AG04449 (cell line): Measurements from ENCODE around the gene PLET1.

Experiments used
- CTCF ChIA-PET: fragments of 350-600 bp; formaldehyde crosslinking; extraction: SDS; loops from one replicate; lab custom pipeline; 2021; ENCODE audit warnings: antibody characterized with exemption; lab: Yijun Ruan, JAX
- POLR2A ChIA-PET: fragments of 400-600, 350-600 bp; formaldehyde crosslinking; extraction: SDS; loops from one replicate; lab custom pipeline; 2020; ENCODE audit warnings: antibody characterized with exemption, inconsistent platforms; lab: Yijun Ruan, JAX
- DNase-seq: peaks from one replicate; pipeline ENCODE4 v3.0.0-alpha.2; 2010; ENCODE audit warnings: low read depth, low spot score
- H3K4me3 ChIP-seq: 2 replicates; pipeline ENCODE4 v1.5.1; 2011; ENCODE audit warnings: low read depth, mild to moderate bottlenecking, control low read depth, low read length
- TF ChIP-seq, protein P1 (sequence below): IDR thresholded peaks from one replicate; pipeline ENCODE4 v1.5.1; 2011; ENCODE audit warnings: mild to moderate bottlenecking, moderate library complexity, low read length, control low read depth, inconsistent platforms; ENCODE audit not compliant: insufficient read depth; ENCODE audit errors: missing control alignments

PLET1 gene

DNA sequence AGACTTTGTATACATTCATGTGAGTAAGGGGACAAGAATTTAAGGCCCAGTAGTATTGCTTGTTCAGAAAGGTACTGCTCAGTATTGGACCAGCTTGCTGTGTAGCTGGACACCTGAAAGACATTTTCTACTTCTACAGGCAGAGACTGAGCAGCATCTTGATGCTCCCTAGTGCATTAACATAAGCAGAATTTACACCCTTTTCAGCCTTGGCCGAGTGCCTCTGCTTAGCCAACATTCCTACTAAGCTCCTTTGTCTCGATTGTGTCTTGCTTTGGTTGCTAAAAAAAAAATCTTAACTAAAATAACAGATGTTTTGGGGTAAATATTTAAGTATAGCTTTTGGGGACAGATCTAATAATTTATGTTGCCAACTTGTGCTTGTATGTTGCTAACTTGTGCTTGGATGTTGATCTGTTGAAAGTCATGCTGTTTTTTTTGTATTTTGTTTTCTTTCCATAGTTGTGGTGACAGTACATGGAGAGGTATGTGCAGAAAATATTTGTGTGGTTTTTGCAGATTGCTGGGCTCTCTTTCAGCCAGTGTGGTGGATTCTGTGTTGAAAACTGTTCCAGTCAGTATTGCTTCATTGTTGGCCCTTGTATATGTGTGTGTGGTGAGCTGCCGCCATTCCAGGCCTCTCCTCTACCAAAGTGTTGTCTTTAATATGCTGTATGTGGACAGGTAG lies 30.8 kb downstream of the PLET1 start:
- POLR2A ChIA-PET, result interaction anchor here (2.0 kb wide), 1 partner anchor 11 kb away, joined by 9 read pairs; no protein-coding TSS in a partner anchor
- CTCF ChIA-PET, result interaction anchor here (2.5 to 22.7 kb wide), 2 partner anchors 10 to 50 kb away, joined by 10 to 970 read pairs; no protein-coding TSS in a partner anchor
- H3K4me3 ChIP-seq, result no peak overlapping the region
- DNase-seq, result peak; percentile 90
- TF ChIP-seq, protein P1, sequence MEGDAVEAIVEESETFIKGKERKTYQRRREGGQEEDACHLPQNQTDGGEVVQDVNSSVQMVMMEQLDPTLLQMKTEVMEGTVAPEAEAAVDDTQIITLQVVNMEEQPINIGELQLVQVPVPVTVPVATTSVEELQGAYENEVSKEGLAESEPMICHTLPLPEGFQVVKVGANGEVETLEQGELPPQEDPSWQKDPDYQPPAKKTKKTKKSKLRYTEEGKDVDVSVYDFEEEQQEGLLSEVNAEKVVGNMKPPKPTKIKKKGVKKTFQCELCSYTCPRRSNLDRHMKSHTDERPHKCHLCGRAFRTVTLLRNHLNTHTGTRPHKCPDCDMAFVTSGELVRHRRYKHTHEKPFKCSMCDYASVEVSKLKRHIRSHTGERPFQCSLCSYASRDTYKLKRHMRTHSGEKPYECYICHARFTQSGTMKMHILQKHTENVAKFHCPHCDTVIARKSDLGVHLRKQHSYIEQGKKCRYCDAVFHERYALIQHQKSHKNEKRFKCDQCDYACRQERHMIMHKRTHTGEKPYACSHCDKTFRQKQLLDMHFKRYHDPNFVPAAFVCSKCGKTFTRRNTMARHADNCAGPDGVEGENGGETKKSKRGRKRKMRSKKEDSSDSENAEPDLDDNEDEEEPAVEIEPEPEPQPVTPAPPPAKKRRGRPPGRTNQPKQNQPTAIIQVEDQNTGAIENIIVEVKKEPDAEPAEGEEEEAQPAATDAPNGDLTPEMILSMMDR, result no peak

GRCh38 chr11:112229159-112229558 lies 31.5 kb downstream of the PLET1 start:
- H3K4me3 ChIP-seq, result no peak overlapping the region
- ChIA-PET CTCF (interaction anchor here (2.5 to 22.7 kb wide), 2 partner anchors 9 to 51 kb away, joined by 10 to 970 read pairs; no protein-coding TSS in a partner anchor), POLR2A (no interaction called here)
- DNase-seq, result no peak
- TF ChIP-seq, protein P1, result no peak

DNA sequence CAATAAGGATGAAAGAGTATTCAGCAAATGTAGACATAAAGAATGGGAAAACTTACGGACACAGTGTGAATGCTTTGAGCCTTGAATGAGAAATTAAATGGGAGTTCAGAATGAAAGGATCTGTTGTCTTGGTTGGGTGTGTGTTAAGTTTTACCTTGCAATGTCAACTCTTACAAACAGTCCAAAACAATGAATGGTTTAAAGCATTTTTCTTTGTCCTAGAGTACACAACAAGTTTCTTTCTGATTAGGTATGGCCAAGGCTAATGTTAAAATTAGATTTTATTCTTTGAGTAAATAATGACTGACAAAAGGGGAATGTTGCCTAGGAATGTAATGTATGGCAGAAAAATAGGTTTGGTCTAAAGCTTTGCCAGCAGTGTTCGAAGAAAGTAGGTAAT lies 32.0 kb downstream of the PLET1 start:
- ChIA-PET CTCF (interaction anchor here (1.3 to 22.7 kb wide), 3 partner anchors 9 to 51 kb away, joined by 6 to 970 read pairs (median 10); no protein-coding TSS in a partner anchor), POLR2A (no interaction called here)
- no peak overlapping the region for H3K4me3 ChIP-seq
- TF ChIP-seq, protein P1, result no peak
- DNase-seq, result no peak

GRCh38 chr11:112227471-112227870 lies 33.2 kb downstream of the PLET1 start:
- TF ChIP-seq, protein P1, result no peak
- ChIA-PET CTCF (interaction anchor here (1.0 to 22.7 kb wide), 4 partner anchors 8 to 328 kb away, joined by 3 to 970 read pairs (median 5); no protein-coding TSS in a partner anchor), POLR2A (interaction anchor here (1.0 kb wide), 1 partner anchor 53 kb away, joined by 3 read pairs; no protein-coding TSS in a partner anchor)
- peak overlapping the region; percentile 83 for H3K4me3 ChIP-seq
- DNase-seq, result no peak

GRCh38 chr11:112226831-112227401 lies 33.7 kb downstream of the PLET1 start:
- no peak for DNase-seq
- CTCF ChIA-PET, result interaction anchor here (0.6 to 22.7 kb wide), 7 partner anchors 9 to 1563 kb away, joined by 3 to 970 read pairs (median 4); no protein-coding TSS in a partner anchor
- peak overlapping the region; percentile 83 for H3K4me3 ChIP-seq
- POLR2A ChIA-PET, result interaction anchor here (1.0 kb wide), 1 partner anchor 53 kb away, joined by 3 read pairs; no protein-coding TSS in a partner anchor
- TF ChIP-seq, protein P1, result no peak
